WERI-Rb-1 (cell line): ENCODE data around the gene CDCA7.
A peak's percentile ranks its signal among the peaks of the same experiment; 100 is the strongest.
"Not testable (repeated sequence)": the region's sequence is repeated elsewhere in the genome, so short reads cannot be mapped to it uniquely, and the experiment has no call there.

ENCODE experiments used
- DNase-seq: peaks from one replicate; pipeline ENCODE4 v3.0.0-alpha.2; 2020
- H3K27ac ChIP-seq: fragments of 250-450 bp; sonication (Bioruptor Pico); 2 replicates; pipeline ENCODE4 v1.5.1; 2020; ENCODE audit warnings: mild to moderate bottlenecking, moderate library complexity
- H3K27me3 ChIP-seq: fragments of 250-450 bp; sonication (Bioruptor Pico); 2 replicates; pipeline ENCODE4 v1.5.1; 2021; ENCODE audit warnings: mild to moderate bottlenecking, low read depth, moderate library complexity; ENCODE audit not compliant: insufficient read depth, severe bottlenecking
- H3K36me3 ChIP-seq: fragments of 250-450 bp; sonication (Bioruptor Pico); 2 replicates; pipeline ENCODE4 v1.5.1; 2020; ENCODE audit warnings: mild to moderate bottlenecking, moderate library complexity
- H3K4me3 ChIP-seq: 2 replicates; pipeline ENCODE4 v1.5.1; 2011; ENCODE audit warnings: low read depth, mild to moderate bottlenecking, control low read depth, low read length
- H3K9me3 ChIP-seq: fragments of 250-450 bp; sonication (Bioruptor Pico); 2 replicates; pipeline ENCODE4 v1.5.1; 2021; ENCODE audit warnings: mild to moderate bottlenecking, moderate library complexity; ENCODE audit not compliant: severe bottlenecking
- CTCF ChIP-seq: IDR thresholded peaks from 2 replicates; pipeline ENCODE4 v1.5.1; 2011; ENCODE audit warnings: low read depth, mild to moderate bottlenecking, control low read depth, inconsistent platforms, low read length

CDCA7 gene

DNA sequence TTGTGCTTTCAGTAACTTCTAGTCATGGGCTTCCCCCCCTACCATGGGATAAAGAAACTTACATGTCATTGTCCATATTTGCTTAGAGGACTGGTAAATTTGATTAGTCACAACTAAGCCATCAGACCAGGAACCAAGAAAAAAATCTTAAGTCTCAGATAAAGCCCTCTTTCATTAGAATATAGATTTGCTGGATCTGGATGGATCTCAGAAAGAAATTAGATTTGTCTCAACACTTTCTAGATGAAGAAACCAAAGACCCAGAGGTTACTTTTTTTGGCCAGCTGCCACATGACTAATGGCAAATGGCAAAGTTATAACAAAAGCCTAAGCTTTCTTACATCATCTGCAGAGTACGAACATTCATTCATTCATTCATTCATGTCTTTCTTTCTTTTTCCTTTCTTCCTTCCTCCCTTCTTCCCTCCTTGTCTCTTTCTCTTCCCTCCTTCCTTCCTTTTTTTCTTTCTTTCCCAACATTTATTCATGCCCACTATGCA is 60.2 kb downstream of the CDCA7 start:
- Histone ChIP-seq H3K27me3 (no peaks in the 10 kb centered on the region), H3K9me3 (no peaks in the 10 kb centered on the region), H3K4me3 (peak overlapping the region; percentile 14; the same call in 1 of the 2 replicates), H3K36me3 (no peaks in the 10 kb centered on the region), H3K27ac (peak overlapping the region; percentile 96)
- no peak for TF ChIP-seq CTCF
- no peak for DNase-seq

- Histone ChIP-seq H3K36me3 (no peaks in the 10 kb centered on the region), H3K4me3 (peak overlapping the region; percentile 14), H3K27ac (peak overlapping the region; percentile 96), H3K27me3 (no peaks in the 10 kb centered on the region), H3K9me3 (no peaks in the 10 kb centered on the region)
- TF ChIP-seq CTCF: no peak
- DNase-seq: peak; percentile 88
Observed at GRCh38 chr2:173415431-173416381, 61.0 kb downstream of the CDCA7 start.

DNA sequence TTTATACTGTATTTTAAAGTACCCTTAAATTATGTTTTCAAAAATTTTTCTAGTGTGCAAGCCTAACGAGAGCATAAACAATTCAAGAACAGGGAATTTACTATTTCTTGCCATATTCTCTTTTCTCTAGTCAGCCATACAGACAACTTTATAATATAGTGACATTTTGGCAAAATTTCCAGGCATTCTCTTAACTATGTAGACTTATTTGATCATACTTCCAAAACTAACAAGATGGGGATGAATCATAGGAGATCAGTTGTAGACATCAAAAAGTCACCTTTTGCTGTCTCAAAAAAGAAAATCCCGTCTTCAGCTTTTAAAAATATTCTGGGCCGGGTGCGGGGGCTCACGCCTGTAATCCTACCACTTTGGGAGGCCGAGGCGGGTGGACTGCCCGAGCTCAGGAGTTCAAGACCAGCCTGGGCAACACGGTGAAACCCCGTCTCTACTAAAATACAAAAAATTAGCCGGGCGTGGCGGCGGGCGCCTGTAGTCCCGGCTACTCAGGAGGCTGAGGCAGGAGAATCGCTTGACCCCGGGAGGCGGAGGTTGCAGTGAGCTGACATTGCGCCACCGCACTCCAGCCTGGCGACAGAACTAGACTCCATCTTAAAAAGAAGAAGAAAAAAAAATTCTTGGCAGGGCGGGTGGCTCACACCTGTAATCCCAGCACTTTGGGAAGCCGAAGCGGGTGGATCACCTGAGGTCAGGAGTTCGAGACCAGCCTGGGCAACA is 61.9 kb downstream of the CDCA7 start:
- not testable (repeated sequence) for DNase-seq, H3K36me3 ChIP-seq, H3K27me3 ChIP-seq, H3K9me3 ChIP-seq
- Histone ChIP-seq H3K4me3 (peak overlapping the region; percentile 1), H3K27ac (peak overlapping the region; percentile 96)

- Histone ChIP-seq H3K27ac (peak overlapping the region; percentile 96), H3K9me3 (no peaks in the 10 kb centered on the region), H3K27me3 (no peaks in the 10 kb centered on the region), H3K36me3 (no peaks in the 10 kb centered on the region), H3K4me3 (no peak overlapping the region)
- no peak for TF ChIP-seq CTCF
- no peak for DNase-seq
Observed at GRCh38 chr2:173417341-173417740, 62.7 kb downstream of the CDCA7 start.

DNA sequence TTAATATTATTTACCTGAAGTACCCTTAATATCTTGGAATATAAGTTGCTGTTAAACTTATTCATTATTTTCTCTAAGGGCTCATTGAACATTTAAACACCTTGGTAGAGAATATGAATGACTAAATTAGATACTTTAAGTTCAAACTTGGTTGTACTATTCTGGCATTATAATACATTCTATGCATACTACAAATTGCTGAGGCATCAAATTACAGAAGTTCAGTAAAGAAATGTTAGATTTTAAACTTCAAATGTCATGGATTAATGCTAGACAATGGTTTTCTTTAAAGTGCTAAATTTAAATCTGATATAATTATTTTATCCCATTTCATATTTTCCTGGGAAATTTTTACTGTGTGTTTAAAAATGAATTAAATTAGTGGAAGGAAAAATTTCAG is 63.1 kb downstream of the CDCA7 start:
- Histone ChIP-seq H3K36me3 (no peaks in the 10 kb centered on the region), H3K9me3 (no peaks in the 10 kb centered on the region), H3K27ac (peak overlapping the region; percentile 96; the same call in 1 of the 2 replicates), H3K4me3 (no peak overlapping the region), H3K27me3 (no peaks in the 10 kb centered on the region)
- DNase-seq: no peak
- no peak for TF ChIP-seq CTCF
